IMR-90 (cell line): ENCODE data around the gene NOTO.

Experiments
- CTCF ChIP-seq: conservative IDR thresholded peaks from 2 replicates; pipeline ENCODE4 v1.5.1; 2012; ENCODE audit warnings: mild to moderate bottlenecking, low read depth, low read length, improper control_type of control experiment
- MAFK ChIP-seq: IDR thresholded peaks from 2 replicates; pipeline ENCODE4 v1.6.1; 2012; ENCODE audit warnings: low read depth, low read length, improper control_type of control experiment
- POLR2A ChIP-seq: IDR thresholded peaks from 2 replicates; pipeline ENCODE4 v1.6.1; 2012; ENCODE audit warnings: mild to moderate bottlenecking, low read depth, low read length
- RCOR1 ChIP-seq: IDR thresholded peaks from 2 replicates; pipeline ENCODE4 v1.6.1; 2012; ENCODE audit warnings: mild to moderate bottlenecking, low read length, improper control_type of control experiment; ENCODE audit not compliant: insufficient replicate concordance
- SMC3 ChIP-seq: fragments of 150-350 bp; IDR thresholded peaks from 2 replicates; pipeline ENCODE4 v1.6.1; 2016; ENCODE audit warnings: low read depth, mild to moderate bottlenecking, antibody characterized with exemption, low read length, moderate library complexity

GRCh38 chr2:73177645-73178255 is 24.6 kb upstream of the NOTO start:
- TF ChIP-seq CTCF (no peak), SMC3 (no peak), POLR2A (no peak), MAFK (no peak), RCOR1 (no peak)
